Osteocyte (in vitro differentiated cells): ENCODE results near the gene NCKAP1. TPM values are rescaled to one million over a fixed set of nuclear protein-coding genes. Genes with fewer than 3 reads are reported as not detected.

Experiments used
- DNase-seq: peaks from one replicate; pipeline ENCODE4 v3.0.0; 2021; ENCODE audit warnings: mixed read lengths; ENCODE audit not compliant: unreplicated experiment; ENCODE audit errors: extremely low spot score
- H3K27ac Mint-ChIP-seq: one replicate; pipeline ENCODE4 v1.8.0; 2021; ENCODE audit warnings: mild to moderate bottlenecking, mixed read lengths; ENCODE audit not compliant: unreplicated experiment
- H3K27me3 Mint-ChIP-seq: one replicate; pipeline ENCODE4 v1.8.0; 2021; ENCODE audit warnings: mixed read lengths; ENCODE audit not compliant: unreplicated experiment
- H3K36me3 Mint-ChIP-seq: one replicate; pipeline ENCODE4 v1.8.0; 2021; ENCODE audit warnings: mixed read lengths; ENCODE audit not compliant: unreplicated experiment
- H3K4me1 Mint-ChIP-seq: one replicate; pipeline ENCODE4 v1.8.0; 2021; ENCODE audit warnings: mixed read lengths; ENCODE audit not compliant: unreplicated experiment
- H3K4me3 Mint-ChIP-seq: one replicate; pipeline ENCODE4 v1.8.0; 2021; ENCODE audit warnings: mild to moderate bottlenecking, moderate library complexity, mixed read lengths; ENCODE audit not compliant: unreplicated experiment
- H3K9me3 Mint-ChIP-seq: one replicate; pipeline ENCODE4 v1.8.0; 2021; ENCODE audit warnings: mixed read lengths; ENCODE audit not compliant: unreplicated experiment
- total RNA-seq: library from RNA; stranded (reverse); gene quantifications from 2 replicates; pipeline ENCODE4 v1.2.1, GENCODE V29; 2021
- TF ChIP-seq, protein P1 (sequence below): fragments of 200-600 bp; sonication (generic); IDR thresholded peaks from 2 replicates; pipeline ENCODE4 v1.5.0; 2021; ENCODE audit warnings: antibody characterized with exemption, mild to moderate bottlenecking, moderate library complexity

The NCKAP1 gene
- total RNA-seq, 1 donor from 2014 or later: 165 TPM

DNA sequence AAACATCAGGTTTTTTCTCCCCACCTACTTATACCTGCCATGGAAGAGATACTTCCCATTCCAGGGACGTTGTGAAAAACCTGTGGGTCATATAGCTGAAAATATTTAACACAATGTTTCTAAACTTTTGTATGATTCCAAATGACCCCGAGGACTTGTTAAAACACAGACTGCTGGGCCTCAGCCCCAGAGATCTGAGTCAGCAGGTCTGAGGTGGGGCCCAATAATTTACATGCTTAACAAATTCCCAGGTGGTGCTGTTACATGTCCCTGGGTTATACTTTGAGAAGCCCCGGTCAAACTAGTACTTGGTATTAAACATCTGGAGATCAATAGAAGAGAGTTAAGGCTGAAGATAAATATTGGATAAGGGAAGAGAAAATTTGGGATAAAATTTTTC, 100.4 kb downstream of the NCKAP1 start:
- DNase-seq: no peak
- Mint-ChIP-seq H3K9me3 (no peaks in the 10 kb centered on the region), H3K4me1 (peaks cover 9% of the 10 kb centered on the region), H3K4me3 (no peak overlapping the region), H3K36me3 (peaks cover 60% of the 10 kb centered on the region), H3K27ac (no peak overlapping the region), H3K27me3 (no peaks in the 10 kb centered on the region)
- TF ChIP-seq, protein P1, sequence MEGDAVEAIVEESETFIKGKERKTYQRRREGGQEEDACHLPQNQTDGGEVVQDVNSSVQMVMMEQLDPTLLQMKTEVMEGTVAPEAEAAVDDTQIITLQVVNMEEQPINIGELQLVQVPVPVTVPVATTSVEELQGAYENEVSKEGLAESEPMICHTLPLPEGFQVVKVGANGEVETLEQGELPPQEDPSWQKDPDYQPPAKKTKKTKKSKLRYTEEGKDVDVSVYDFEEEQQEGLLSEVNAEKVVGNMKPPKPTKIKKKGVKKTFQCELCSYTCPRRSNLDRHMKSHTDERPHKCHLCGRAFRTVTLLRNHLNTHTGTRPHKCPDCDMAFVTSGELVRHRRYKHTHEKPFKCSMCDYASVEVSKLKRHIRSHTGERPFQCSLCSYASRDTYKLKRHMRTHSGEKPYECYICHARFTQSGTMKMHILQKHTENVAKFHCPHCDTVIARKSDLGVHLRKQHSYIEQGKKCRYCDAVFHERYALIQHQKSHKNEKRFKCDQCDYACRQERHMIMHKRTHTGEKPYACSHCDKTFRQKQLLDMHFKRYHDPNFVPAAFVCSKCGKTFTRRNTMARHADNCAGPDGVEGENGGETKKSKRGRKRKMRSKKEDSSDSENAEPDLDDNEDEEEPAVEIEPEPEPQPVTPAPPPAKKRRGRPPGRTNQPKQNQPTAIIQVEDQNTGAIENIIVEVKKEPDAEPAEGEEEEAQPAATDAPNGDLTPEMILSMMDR: no peak

DNA sequence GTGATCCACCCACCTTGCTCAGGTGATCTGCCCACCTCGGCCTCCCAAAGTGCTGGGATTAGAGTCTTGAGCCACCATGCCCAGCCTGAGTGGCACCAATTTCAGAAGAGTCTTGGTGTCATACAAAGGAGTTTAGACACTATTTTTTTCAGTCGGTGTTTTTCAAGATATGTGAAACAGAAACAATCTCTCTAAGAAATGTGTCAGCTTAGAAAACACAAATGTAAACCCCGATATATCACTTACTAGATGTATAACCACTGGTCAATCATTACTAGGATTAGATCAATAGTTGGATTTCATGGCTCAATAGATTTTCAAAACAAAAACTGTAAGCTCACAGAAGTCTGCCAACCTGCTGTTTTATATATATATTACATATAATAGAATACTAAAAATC, 104.6 kb downstream of the NCKAP1 start:
- Mint-ChIP-seq H3K27ac (no peak overlapping the region), H3K4me1 (peaks cover 12% of the 10 kb centered on the region), H3K4me3 (no peak overlapping the region), H3K27me3 (no peaks in the 10 kb centered on the region), H3K36me3 (peaks cover 55% of the 10 kb centered on the region), H3K9me3 (no peaks in the 10 kb centered on the region)
- no peak for DNase-seq
- TF ChIP-seq, protein P1: no peak

DNA sequence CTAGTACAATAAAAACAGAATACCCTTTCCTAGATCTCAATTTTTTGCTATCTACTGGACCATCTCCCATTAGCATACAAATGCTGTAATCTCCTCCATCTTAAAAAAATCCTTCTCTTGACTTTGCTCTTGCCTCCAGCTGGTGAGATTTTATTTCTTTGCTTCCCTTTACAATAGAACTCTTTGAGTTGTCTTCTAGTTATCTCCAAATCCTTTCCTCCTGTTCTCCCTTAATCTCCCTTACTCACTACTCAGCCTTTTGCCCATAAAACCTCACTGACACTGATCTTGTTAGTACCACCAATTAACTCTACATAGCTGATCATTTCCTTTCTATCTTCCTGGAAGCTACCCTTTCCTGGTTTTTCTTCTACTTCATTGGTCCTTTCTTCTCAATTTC, 108.3 kb downstream of the NCKAP1 start:
- Mint-ChIP-seq H3K9me3 (no peaks in the 10 kb centered on the region), H3K27ac (no peak overlapping the region), H3K36me3 (peaks cover 53% of the 10 kb centered on the region), H3K27me3 (no peaks in the 10 kb centered on the region), H3K4me3 (no peak overlapping the region), H3K4me1 (peaks cover 16% of the 10 kb centered on the region)
- TF ChIP-seq, protein P1: no peak
- DNase-seq: no peak

DNA sequence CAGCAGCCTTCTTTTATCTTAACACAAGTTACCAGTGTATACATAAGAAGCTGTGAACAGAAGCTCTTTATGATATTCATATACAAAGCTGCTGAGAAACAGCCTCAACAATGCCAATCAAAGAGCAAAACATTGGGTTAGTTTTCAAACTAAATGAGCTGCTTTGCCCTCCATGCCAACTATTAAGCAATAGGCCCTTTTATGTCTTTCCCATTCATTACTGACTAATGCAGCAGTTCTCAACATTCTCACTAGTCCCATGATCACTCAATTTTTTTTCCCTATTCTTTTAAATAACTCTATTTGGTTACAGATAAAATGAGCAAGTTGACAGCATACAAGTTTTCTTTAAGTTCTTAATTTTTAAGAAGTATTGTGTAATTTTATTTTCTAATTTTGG, 114.0 kb downstream of the NCKAP1 start:
- Mint-ChIP-seq H3K4me1 (peaks cover 8% of the 10 kb centered on the region), H3K36me3 (peaks cover 62% of the 10 kb centered on the region), H3K4me3 (no peak overlapping the region), H3K27me3 (no peaks in the 10 kb centered on the region), H3K27ac (no peak overlapping the region), H3K9me3 (no peaks in the 10 kb centered on the region)
- no peak for DNase-seq
- TF ChIP-seq, protein P1: no peak

DNA sequence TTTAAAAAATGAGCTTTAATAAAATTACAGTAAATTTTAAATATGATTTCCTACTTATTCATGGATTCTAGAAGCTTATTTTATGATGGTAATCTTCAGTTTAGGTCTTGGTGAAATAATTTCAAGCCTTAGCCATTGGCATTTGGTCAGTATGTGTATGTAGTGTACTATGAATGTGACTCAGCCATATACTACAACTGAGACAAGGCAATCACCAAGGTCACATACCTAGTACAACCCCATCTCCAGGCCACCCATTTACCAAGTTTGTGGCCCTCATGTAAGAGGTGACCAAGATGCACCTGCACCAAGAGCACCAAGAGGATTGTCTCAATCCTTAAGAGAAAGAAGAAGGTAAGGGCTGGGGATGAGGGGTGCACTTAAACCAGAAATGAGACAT, 117.0 kb downstream of the NCKAP1 start:
- TF ChIP-seq, protein P1: no peak
- DNase-seq: no peak
- Mint-ChIP-seq H3K9me3 (peaks cover 2% of the 10 kb centered on the region), H3K27me3 (no peaks in the 10 kb centered on the region), H3K4me1 (peaks cover 34% of the 10 kb centered on the region), H3K27ac (no peak overlapping the region), H3K4me3 (no peak overlapping the region), H3K36me3 (peaks cover 48% of the 10 kb centered on the region)
